GM12864 (cell line): ENCODE results near the gene PLPPR5.
"Not testable (repeated sequence)": the region's sequence is repeated elsewhere in the genome, so short reads cannot be mapped to it uniquely, and the experiment has no call there.

Experiments used
- DNase-seq: peaks from one replicate; pipeline ENCODE4 v3.0.0-alpha.2; 2011; ENCODE audit warnings: low read depth
- H3K4me3 ChIP-seq: 2 replicates; pipeline ENCODE4 v1.5.1; 2011; ENCODE audit warnings: mild to moderate bottlenecking, low read depth, low read length, control low read depth
- TF ChIP-seq, protein P1 (sequence below): IDR thresholded peaks from 2 replicates; pipeline ENCODE4 v1.5.1; 2011; ENCODE audit warnings: low read depth, mild to moderate bottlenecking, moderate library complexity, low read length, control low read depth, inconsistent platforms; ENCODE audit errors: missing control alignments

PLPPR5 gene, protein sequence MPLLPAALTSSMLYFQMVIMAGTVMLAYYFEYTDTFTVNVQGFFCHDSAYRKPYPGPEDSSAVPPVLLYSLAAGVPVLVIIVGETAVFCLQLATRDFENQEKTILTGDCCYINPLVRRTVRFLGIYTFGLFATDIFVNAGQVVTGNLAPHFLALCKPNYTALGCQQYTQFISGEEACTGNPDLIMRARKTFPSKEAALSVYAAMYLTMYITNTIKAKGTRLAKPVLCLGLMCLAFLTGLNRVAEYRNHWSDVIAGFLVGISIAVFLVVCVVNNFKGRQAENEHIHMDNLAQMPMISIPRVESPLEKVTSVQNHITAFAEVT

DNA sequence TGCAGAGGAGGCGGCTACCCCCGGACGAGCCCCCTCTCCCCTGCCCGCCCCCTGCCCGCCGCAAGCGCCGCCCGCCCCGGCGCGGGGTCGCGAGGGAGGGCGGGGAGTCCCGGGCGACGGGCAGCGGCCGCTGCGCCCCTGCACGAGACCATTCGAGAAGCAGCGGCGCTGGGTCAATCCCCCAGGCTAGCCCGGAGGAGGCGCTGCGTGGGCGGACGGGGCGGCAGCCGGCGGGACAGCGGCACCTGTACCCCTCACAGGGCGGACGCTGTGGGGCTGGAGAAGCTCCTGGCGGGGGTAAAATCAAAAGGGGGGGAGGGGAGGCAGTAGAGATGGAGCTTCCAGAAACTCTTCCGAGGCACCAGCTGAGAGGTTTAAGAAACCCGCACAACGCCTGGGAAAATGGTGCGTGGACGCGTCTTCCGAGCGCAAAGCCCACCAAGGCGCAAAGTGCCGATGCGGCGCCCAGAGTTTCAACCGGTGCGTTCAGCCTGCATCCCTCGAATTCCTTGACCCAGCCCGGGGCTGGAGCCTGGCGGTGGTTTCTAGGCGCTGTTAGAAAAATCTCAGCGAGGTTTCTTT, at the start of gene PLPPR5:
PLPPR5 (minus strand) TSS at position 1 of the 582 bp plus-strand sequence. CDS start 190 bp downstream, outside the sequence.
- no peak for DNase-seq
- H3K4me3 ChIP-seq, result no peak within 1 kb of the TSS
- TF ChIP-seq, protein P1, sequence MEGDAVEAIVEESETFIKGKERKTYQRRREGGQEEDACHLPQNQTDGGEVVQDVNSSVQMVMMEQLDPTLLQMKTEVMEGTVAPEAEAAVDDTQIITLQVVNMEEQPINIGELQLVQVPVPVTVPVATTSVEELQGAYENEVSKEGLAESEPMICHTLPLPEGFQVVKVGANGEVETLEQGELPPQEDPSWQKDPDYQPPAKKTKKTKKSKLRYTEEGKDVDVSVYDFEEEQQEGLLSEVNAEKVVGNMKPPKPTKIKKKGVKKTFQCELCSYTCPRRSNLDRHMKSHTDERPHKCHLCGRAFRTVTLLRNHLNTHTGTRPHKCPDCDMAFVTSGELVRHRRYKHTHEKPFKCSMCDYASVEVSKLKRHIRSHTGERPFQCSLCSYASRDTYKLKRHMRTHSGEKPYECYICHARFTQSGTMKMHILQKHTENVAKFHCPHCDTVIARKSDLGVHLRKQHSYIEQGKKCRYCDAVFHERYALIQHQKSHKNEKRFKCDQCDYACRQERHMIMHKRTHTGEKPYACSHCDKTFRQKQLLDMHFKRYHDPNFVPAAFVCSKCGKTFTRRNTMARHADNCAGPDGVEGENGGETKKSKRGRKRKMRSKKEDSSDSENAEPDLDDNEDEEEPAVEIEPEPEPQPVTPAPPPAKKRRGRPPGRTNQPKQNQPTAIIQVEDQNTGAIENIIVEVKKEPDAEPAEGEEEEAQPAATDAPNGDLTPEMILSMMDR, result no peak

DNA sequence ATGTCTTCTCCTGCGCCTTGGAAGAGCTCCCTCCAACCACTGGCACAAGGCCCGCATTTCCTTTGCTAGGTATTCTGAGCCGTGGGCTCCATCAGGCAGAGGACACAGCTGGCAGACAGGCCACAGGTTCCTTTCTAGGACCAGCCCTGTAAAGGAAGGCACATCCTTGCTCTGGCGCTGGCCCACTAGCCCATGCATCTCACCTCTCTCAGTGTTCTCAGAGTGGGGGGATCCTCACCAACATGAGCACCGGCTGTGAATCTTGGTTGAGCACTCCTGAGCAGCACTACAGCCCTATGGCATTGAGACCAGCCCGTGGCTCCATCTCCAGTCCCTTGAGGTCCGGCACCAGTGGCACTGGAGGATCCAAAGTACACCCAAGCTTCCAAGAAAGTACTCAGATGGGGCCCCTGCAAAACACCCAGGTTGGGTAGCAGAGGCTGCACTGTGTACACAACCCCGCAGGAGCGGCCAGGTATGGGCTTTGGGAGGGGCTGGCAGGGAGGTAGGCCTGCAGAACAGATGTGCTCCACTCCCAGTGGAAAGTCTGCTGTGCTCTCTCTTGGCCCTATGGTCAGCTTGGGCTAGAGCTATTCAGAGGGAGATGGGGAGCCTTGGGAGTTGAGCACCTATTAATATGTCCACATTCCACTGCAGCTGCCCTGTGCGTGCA, 47.1 kb upstream of the PLPPR5 start:
- DNase-seq, result no peak
- H3K4me3 ChIP-seq, result no peak overlapping the region
- TF ChIP-seq, protein P1, result no peak

DNA sequence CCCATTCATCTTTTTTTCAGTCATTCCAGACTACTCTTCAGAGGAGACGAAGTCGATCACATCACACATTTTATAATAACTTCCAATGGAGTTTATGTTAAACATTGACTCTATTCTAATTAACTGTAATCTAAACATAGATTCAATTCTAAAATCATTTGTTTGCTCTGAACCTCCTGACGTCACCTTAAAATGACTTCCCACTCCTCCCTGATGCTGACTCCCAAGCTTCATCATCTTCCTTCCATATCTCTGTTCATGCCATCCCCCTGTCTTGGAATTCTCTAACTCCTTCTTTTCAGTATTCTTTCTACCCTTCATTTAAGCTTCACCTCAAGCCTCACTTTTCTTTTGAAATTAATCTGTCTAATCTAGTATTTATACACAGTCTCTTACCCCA, 45.1 kb upstream of the PLPPR5 start:
- no peak overlapping the region for H3K4me3 ChIP-seq
- no peak for DNase-seq
- TF ChIP-seq, protein P1, result no peak

DNA sequence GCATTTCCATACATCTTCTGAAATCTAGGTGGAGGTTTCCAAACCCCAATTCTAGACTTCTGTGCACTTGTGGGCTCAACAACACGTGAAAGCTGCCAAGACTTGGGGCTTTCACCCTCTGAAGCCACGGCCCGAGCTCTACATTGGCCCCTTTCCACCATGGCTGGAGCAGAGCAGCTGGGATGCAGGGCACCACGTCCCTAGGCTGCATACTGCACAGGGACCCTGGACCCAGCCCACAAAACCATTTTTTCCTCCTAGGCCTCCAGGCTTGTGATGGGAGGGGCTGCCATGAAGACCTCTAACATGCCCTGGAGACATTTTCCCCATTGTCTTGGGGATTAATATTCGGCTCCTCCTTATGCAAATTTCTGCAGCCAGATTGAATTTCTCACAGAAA, 32.1 kb upstream of the PLPPR5 start:
- DNase-seq, result not testable (repeated sequence)

DNA sequence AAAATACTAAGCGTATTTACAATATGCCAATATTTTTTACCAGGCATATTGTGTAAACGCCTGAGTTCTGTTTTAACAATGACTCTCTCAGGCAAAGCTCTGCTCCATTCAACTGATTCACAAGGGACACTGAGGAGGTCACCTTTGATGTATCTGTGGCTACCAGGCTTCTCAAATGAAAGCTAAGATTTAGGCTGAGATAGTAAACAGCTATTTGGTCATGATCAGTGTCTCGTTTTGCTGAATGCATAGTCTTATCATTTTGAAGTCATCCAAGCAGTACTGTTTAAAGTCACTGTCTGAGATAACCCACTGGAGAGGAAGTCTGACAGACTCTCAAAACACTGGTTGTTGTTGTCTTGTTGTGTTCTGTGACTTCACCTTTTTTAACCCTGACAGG, 13.7 kb upstream of the PLPPR5 start:
- TF ChIP-seq, protein P1, result no peak
- no peak for DNase-seq
- H3K4me3 ChIP-seq, result no peak overlapping the region

More for the DNA sequence above, 32.1 kb upstream of the PLPPR5 start:
- H3K4me3 ChIP-seq, result not testable (repeated sequence)

DNA sequence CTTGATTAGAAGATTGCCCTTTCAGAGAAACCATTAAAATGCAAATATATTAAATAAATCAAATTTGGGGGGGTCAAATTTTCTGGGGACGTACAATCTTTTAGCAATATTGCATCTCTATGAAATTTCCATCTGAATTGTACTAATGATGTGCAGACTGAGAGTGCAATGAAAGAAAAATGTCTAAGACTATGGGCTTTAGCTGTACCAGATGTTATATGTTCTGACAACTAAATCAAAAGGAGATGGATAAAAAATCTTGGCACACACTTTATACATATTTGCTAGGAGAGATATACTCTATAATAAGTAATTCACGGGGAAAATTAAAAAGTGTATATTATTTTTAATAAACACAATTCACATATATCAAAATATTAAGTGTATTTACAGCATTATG, 13.0 kb upstream of the PLPPR5 start:
- no peak for DNase-seq
- TF ChIP-seq, protein P1, result no peak

DNA sequence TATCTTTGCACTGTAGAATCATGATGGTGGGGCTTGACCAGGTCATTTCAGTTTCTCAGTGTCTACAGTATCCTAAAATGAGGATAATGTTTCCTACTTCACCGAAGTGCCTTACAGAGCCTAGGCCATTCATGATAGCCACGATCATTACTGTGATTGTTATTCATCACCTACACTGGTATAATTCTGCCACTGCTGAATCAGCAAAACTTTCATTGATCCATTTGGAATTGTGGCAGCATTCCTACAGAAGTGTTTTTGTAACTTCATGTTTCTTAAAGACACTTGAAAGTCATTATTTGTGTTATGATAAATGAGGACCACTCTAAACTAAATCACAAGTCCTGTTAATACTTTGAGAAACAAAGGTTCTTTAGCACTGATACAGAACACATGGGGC, 6.0 kb upstream of the PLPPR5 start:
- TF ChIP-seq, protein P1, result no peak
- H3K4me3 ChIP-seq, result no peak overlapping the region
- no peak for DNase-seq

More for the DNA sequence above, 13.0 kb upstream of the PLPPR5 start:
- no peak overlapping the region for H3K4me3 ChIP-seq
